Measurements from ENCODE around the gene MDM2.

- TF ChIP-seq POLR2A (IDR thresholded peaks at IDR 0.05; ENCODE audit: low read length) (no peak), GATA1 (IDR thresholded peaks at IDR 0.05; ENCODE audit: low read depth, low read length) (no peak)
Observed at GRCh38 chr12:68841717-68842116, 33.7 kb downstream of the MDM2 start.

Data from erythroblast (primary cell).